HG03432 (cell line): ENCODE data around the gene NMRAL1.

Source experiments
- ATAC-seq: cut with Tn5 transposase; IDR thresholded peaks from one replicate; pipeline ENCODE4 v1.9.1; 2021; ENCODE audit warnings: mild to moderate bottlenecking, moderate library complexity; ENCODE audit not compliant: unreplicated experiment

NMRAL1 gene

DNA sequence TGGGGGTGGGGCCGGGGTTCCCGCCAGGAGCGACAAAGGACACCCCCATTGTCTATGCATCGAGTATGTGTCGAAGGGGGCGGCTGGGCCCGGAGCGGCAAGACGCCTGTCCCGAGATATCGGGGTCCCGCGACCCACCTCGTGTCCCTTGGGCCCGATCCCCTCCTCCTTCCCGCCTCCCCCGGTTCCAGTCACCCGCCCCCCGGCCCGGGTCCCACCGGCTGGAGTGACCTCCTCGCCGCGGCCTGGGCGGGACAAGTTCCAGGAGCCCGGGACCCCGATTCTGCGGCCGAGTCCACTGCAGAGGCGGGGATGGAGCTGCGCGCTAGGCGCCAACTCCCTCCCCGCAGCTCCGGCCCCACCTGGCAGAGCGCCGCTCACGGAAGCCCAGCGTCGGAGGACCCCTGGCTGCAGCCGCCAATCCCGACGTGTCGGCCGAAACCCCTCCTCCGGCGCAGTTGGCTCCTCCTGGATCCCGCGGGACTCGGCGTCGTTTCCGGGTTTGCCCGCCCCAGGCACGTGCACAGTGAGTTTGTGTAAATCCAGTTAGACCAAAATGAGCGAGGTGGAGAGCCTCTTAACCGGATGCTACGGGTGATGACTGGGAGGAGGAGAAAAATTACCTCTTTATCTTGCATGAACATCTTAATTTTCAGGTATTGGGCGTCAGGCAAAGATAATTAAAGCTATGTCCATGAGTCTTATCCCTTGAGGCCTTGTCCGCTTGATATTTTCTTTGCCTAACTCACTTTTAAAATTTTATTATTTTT, at the start of gene NMRAL1:
Gene NMRAL1 (minus strand): TSS at position 434 of the 770 bp plus-strand sequence. CDS start 493 bp downstream, outside the sequence.
- peak; percentile 50 for ATAC-seq

DNA sequence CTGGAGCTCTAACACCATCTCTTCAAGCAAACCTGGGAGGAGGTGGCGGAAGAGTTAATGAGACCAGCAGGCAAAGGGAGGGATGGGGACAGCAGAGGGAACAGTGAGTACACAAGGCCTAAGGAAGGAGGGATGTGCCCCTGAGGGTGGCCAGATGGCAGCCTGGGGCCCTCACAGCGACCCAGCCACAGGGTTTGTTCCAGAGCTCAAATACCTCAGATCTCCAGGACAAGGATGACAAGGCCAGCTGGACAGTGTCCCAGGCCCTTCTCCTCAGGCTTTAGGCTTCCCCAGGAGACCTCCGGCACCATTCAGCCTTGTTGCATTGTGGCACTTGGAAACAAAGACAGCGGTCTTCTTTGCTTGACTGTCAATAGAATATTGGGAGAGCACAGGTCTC, 49.3 kb upstream of the NMRAL1 start:
- ATAC-seq, result no peak

DNA sequence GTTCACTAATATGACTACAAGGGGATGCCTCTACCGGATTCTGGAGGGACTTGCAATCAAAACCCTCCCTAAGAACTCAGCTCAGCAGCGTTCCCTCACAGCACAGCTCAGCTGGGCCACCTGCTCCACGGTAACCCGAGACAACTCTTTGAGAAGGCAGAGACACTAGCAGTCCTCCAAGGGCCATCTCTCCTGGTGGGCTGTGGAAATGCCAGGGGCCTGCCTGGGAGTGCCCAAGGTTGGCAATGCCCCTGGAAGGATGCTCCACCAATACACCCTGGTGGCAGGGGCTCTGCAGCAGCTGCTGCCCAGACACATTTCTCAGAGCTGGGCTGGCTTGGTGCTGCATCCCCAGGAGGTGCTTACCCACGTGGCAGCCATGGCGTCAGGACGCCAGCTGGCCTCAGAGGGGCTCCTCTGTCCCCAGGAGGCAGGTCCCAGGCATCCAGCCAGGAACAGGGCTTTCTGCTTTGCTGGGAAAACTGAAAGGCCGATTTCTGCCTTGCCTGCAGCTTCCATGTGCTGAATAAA, 47.7 kb upstream of the NMRAL1 start:
- ATAC-seq, result no peak

DNA sequence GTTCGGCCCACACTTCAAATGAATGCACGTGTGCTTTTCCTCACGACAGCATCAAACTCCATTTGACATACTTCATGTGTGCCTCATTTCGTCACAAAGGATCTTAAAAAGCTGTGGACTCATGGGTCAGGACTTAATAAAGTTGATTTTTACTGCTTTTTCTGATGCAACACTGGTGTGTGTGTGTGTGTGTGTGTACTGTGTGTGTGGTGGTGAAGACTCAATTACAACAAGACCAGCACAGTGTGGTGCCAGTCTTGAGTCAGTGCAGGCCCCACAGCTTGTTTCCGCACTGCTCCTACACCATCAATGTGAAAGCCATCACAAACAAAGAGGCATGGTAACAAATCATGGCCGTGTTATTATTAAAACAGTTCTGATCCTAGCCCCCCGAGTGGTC, 46.5 kb upstream of the NMRAL1 start:
- ATAC-seq, result no peak

DNA sequence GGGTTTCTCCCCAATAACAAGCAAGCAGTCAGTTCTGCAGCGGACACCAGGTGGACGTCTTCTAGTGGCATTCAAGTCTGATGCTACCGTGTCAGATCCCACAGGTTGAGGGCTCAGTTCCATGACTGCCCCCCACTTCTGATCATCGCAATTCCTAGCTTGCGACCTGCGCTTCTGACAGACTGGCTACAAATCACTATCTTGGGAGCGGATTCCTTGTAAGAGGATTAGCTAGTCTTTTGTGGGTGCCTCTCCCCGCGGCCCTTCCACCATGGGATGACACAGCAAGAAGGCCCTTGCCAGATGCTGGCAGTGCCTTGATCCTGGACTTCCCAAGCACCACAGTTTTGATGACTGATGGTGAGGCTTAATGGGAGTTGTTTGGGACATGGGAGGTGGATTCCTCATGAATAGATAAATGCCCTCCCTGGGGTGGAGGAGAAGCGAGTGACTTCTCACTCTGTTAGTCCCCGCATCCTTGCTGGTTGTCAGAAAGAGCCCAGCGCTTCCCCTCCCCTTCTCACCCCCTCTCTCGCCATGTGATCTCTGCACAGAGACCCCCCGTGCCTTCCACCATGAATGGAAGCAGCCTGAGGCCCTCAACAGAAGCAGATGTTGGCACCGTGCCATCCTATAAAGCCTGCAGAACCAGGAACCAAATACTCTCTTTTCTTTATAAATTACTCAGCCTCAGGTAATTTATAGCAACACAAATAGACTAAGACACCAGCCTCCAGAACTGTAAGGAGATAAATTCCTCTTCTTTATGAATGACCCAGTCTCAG, 45.0 kb upstream of the NMRAL1 start:
- ATAC-seq, result no peak

DNA sequence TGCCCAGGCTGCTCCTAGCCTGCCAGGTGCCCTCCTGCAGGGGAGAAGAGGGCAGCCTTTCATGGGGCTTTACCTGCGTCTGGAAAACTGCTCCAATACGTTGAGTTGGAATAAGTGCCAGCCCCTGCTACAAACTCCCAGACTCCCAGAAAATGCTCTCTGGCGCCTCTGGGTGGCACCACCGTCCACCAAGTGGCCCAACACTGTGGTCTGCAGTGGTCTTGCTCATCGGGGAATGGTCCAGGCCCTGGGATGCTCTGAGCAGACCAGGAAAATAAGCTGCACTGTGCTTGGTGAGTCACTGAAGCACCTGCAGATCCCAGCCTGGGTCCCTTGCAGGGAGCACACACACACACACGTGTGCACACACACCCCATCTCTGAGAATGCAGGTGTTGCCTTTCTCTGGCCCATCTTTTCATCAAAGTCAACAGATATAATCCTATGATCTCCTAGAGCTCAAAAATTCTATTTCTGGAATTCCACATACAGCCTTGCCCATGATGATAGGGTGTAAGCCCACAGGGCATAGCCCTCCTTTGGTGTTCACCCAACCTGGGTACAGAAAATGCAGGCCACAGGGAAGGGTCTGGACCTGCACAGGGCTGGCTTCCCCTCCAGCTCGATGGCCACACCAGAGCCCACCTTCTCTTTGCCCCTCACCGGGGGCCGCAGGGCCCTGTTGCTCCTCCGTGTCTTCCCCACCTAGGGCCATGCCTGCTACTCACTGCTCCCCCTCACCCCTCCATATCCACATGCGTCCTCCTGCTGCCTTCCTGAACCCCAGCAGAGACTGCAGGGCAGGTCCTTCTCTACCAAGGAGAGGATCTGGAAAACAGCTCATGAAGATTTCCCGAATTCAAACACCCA, 43.6 kb upstream of the NMRAL1 start:
- no peak for ATAC-seq

DNA sequence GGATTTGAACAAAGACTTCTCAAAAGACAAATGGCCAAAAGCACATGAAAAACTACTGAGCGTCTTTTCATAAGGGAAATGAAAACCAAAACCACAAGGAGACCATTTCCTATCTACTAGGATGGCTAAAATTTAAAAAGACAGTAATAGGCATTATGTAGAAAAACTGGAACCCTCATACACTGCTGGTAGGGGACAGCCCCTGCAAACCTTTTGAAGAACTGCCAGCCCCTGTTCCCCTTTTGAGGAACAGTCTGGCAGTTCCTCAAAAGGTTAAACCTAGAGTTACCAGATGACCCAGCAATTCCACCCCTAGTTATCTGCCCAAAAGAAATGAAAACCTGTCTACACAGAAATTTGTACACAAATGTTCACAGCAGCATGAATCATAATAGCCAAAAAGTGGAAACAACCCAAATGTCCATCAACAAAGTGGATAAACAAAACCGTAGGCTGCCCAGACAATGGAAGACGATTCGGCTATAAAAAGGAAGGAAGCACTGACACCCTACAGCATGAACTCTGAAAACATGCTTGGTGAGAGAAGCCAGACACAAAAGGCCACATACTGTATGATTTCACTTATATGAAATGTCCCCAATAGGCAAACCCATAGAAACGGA, 41.3 kb upstream of the NMRAL1 start:
- peak; percentile 70 for ATAC-seq

DNA sequence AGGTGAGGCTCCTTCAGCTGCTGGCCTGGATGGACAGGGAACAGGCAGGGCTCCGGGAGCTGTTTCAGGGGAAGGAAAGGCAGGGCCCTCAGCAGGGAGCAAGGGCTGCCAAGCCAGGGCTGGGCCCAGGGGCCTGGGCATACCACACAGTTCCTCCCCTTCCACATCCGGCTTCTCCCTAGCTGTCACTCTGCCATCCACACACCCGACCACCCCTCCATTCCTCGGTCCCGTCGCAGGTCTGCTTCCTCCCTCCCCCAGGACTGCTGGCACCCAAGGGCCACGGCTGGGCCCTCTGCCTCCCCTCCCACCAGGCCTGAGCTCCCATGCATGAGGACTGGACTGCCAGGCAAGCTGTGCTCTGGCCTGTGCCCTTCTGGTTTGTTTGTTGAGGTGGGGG, 40.2 kb upstream of the NMRAL1 start:
- ATAC-seq, result no peak

DNA sequence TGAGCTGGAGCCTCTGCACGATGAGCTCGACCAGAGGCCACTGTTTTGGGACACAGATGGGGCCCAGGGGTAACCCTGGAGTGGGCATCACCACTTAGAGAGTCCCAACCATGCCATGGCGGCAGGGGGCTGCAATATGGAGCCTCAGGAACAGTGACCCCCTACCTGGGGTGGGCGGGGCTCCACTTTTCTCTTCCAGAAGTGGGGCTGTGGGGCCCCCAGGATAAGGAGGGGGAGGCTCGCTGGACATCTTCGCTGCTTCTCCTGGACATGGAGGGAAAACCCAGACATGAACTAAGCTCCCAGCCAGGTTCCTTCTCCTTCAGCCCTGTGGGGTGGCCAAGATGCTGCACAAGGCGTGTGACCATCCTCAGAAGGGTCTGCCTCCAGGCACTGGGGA, 39.5 kb upstream of the NMRAL1 start:
- no peak for ATAC-seq

DNA sequence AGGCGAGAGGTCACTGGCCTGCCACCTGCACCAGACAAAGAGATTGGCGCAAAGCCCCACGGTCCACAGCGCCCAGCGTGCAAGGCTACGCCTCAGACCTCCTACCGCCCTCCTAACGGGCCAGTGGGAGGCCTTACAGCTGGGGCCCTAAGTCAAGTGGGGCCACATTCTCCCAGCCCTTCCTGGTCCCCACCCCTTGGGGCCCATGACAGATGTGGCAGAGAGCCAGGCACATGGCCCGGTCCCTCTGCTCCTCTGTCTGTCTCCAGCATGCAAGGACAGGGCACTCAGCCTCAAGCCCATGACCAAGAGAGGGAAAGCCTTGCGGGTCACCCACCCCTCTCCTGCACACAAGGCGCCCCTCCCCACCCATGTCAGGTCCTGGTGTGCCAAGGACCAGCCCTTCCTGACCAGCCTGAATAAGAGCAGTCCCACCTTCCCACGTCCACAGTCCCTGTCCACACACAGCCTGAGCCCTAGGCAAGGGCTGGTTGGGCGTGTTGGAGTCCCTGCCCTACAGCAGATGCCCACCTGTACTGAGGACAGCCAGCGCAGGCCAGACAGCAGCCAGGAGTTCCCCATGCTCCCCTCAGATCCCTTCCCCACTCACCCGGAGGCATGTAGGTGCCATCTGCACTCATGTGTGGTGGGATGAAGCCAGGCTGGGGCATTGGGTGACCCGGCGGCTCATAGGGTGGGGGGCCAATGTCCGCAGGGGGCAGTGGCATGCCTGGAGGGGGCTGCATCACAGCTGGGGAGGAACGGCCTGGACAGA, 38.8 kb upstream of the NMRAL1 start:
- no peak for ATAC-seq

DNA sequence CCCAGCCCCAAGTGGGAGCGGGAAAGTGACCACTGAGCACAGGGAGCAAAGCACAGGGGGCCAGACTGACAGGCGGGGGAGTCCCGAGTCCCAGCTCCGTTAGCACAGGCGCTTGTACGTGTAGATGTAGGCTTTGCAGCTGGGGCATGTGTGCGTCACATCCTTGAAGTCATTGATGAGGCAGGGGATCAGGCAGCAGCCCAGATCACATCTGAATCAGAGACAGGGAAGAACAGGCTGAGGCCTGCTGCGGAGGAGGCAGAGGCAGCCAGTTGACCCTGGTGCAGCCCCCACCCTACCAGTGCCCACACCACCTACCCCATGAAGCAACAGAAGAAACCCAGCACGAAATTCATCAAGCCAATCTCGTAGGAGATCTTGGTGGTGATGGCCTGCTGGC, 38.0 kb upstream of the NMRAL1 start:
- no peak for ATAC-seq

DNA sequence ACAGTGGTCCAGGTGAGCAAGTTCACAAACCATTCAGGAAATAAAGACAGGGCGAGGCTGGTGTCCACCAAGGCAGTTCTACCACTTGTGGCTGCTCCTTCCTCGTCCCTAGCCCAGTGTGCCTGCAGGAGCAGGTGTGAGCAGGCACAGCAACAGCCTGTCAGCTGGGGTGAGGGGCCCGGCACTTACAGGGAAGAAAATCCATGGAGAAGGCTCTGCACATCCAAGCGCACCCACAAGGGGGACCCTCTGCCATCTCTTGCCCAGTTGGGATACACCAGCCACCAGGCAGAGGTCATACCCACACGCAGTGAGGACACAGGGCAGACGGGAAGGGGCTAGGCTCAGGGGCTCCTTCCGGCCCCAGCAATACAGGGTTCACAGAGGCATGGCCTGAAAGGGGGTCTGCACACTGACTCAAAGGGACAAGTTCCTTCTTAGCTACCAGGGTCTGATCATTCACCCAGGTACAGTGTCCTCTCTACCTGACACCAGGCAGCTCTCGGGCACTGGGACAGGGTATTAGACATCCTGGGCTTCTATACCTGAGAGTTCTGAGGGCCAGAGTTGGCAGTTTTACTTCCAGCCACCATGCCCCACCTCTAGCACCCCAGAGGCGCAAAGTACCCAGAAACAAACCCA, 37.1 kb upstream of the NMRAL1 start:
- ATAC-seq, result no peak

DNA sequence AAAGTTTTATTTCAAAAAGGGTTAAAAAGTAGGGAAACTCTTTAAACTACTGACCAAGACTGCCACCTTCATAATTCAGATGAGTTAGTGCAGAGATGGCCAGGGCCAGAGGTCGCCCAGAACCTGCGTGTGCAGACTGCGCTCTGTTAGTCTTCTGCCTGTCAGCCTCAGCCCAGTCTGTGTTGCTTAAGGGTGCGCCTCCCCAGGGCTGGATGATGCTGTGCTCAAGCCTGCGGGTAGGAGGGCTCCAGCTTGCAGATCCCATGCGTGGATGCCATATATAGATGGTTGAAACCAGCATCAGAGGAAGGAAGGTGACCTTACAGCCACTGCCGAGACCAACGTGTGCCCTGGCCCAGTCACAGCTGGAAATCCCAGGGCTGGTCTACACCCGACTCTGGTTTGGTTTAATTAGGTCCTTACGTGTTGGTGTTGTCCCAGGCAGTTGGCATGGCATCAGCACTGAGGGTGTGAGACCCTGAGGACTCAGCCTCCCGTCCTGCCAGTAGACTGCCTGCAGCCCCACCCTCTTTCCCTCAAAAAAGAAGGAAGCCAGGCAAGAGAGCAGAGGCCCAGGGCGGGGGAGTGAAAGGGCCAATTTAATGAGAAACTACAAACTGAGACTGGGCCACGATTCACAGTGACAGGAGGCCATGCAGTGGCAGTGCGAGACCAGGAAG, 36.5 kb upstream of the NMRAL1 start:
- ATAC-seq, result no peak

DNA sequence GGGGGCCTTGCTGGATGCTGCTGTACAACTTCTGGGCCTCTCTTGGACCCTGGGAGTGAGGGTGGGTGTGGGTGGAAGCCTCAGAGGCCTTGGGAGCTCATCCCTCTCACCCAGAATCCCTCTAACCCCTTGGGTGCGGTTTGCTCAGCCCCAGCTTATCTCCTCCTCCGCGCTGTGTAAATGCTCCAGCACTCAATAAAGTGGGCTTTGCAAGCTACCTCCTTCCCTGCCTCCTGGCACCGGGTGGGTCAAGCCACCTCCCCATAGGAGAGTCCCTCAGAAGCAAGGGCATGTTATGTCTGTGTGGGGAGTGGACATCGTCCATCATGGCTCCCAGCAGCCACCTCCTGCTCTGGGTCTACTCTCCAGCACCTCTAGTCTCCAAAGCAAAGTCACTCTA, 35.7 kb upstream of the NMRAL1 start:
- no peak for ATAC-seq

DNA sequence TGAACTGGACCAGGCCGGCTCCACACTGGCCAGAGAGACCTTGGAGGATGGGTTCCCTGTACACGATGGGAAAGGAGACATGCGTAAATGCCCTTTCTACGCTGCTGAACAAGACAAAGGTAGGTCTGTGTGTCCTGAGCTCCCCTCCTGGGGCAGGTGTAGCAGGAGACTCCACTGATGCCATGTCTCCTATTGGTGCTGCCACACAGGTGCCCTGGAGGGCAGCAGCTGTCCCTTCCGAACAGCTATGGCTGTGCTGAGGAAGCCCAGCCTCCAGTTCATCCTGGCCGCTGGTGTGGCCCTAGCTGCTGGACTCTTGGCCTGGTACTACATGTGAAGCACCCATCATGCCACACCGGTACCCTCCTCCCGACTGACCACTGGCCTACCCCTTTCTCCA, 35.0 kb upstream of the NMRAL1 start:
- no peak for ATAC-seq

DNA sequence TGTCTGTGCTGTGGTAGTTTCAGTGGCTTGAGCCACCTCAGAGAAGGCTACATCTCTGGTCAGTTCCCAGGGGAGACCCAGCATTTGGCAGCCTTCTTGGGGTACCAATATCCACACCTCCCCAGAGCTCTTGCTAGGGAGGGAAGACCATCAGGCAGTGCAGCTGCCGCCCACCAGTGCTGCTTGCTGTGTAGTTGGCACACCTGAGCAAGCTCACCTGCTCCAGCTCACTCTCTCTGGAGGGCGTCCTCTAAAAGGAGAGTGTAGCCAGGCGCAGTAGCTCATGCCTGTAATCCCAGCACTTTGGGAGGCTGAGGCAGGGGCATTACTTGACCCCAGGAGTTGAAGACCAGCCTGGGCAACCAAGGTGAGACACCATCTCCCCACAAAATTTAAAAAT, 34.4 kb upstream of the NMRAL1 start:
- ATAC-seq, result no peak

DNA sequence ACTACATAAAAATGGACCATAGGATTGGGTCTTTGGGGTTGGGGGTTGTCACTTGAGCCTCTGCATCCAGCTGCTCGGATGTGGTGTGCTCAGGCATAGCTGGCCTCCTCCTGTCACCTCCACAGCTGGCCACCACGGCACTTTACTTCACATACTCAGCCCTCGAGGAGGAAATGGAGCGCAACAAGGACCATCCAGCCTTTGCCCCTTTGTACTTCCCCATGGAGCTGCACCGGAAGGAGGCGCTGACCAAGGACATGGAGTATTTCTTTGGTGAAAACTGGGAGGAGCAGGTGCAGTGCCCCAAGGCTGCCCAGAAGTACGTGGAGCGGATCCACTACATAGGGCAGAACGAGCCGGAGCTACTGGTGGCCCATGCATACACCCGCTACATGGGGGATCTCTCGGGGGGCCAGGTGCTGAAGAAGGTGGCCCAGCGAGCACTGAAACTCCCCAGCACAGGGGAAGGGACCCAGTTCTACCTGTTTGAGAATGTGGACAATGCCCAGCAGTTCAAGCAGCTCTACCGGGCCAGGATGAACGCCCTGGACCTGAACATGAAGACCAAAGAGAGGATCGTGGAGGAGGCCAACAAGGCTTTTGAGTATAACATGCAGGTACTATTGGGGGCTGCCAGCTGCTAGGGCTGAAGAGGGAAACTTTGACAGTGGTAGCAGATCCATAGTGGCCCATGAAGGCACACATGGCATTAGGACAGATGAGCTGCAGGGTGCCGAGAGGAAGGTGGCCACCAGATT, 33.3 kb upstream of the NMRAL1 start:
- no peak for ATAC-seq

DNA sequence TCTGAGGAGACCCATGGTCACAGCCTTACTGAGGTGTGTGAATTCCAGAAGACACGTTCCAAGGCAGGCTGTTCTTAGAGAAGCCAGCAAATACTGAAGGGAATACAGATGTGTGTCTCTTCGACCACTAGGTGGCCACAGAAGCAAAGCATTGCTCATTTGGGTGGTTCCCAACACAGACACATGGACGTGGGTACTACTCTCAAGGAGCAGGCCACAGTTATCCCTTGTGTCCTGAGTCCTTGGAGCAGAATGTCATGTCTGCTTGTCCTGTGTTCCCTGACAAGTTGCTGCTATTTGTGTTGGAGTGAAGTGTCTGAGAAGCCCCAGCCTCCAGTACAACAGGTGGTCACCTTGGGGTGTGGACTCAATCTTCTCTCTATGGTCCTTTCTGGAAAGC, 32.0 kb upstream of the NMRAL1 start:
- peak; percentile 67 for ATAC-seq
